ENCODE data around the gene ATP6V1E1.
"Not testable (repeated sequence)": the region's sequence is repeated elsewhere in the genome, so short reads cannot be mapped to it uniquely, and the experiment has no call there.

Gene ATP6V1E1

DNA sequence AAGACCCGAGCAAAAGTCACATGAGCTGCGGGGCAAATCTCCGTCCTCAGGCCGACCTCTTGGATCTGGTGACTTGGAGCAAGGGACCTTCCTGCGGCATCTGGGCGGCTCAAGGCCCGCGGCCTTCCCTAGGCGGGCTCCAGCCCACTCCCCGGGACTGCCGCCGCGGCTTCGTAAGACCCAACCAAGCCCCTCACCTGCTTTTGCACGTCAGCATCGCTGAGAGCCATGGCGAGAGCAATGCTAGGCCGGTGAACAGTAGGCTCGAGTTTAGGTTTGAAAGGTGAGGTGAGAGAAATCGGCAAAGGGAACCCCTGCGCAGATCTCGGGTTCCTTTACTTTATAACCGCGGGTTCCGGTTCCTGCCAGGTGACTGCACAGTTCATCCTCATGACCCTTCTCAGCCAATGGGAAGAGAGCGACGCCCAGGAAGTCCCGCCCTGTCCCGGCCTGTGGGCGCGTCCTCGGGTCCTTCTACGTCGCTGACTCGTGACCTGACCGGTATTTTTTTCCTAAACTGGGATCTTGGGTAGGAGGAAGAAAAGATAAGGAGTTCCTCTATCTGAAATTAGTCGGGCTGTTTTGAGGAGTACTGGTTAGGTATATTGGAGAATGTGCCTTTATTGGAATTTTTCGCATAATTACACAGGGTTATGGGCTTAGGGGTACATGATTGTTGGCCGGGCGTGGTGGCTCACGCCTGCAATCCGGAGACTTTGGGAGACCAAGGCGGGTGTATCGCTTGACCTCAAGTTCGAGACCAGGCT, at the start of gene ATP6V1E1:
Gene ATP6V1E1 (minus strand): TSS at position 344 of the 767 bp plus-strand sequence. CDS start 114 bp downstream, at position 230.
- peak; percentile 99 for FAIRE-seq

DNA sequence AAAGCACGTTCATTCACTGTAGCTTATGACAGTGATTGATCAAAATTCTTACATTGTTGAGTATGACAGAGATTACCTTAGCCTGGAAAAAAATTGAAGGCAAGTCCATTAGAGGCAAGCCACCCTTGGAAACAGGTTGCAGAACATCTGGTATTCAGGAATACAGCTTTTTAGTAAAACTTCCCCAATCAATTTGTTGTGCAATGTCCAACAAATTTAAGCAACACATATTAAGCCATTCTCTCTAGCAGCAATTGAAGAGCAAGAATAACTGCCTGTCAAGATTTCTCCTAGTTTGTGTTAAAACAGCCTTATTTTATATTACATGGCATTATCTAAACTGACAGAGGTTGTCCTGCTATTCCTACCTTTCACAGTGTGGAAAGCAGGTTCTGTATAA, 47.0 kb upstream of the ATP6V1E1 start:
- FAIRE-seq = no peak

- no peak for FAIRE-seq
These were observed 45.6 kb upstream of the ATP6V1E1 start for GRCh38 chr22:17674152-17674551.

DNA sequence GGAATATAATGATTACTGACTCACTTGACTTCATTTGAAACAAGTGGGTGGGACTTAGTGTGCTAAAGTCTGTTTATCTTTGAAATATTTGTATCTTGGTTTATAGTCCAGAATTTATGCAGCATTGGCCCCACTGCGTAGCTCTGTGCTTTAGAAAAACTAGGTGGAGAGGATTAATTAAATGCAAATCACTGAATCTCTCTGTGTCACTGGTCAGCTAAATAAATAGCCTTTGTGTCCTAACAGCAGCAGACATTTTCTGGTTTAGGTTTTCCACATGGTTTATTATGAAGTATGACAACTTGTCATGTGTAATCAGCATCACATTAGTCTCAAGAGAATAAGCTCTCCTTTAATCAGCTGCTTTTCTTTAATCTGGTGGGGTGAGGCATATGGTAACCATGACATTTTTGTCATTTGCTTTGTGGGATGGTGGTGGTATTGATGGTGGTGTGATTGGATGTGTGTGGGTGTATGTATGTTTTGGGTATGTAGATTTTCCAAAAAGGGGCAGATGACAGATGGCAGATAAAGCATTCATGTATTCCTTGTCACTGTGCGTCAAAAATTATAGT, 44.0 kb upstream of the ATP6V1E1 start:
- FAIRE-seq = no peak

DNA sequence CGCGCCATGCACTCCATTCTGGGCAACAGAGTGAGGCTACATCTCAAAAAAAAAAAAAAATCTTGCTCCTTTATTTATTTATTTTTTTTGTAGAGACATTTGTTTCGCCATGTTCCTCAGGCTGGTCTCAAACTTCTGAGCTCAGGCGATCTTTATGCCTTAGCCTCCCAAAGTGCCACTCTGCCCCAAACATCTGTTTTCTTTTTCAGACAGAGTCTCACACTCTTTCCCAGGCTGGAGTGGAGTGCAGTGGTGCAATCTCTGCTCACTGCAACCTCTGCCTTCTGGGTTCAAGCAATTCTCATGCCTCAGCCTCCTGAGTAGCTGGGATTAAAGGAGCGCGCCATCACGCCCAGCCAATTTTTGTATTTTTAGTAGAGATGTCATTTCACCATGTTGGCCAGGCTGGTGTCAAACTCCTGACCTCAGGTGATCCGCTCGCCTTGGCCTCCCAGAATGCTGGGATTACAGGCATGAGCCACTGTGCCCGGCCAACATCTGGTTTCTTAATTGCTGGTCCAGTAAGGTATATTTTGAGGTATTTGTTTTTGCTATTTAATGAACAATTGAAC, 43.1 kb upstream of the ATP6V1E1 start:
- not testable (repeated sequence) for FAIRE-seq

- FAIRE-seq = no peak
These were observed 37.3 kb upstream of the ATP6V1E1 start for GRCh38 chr22:17665854-17666253.

DNA sequence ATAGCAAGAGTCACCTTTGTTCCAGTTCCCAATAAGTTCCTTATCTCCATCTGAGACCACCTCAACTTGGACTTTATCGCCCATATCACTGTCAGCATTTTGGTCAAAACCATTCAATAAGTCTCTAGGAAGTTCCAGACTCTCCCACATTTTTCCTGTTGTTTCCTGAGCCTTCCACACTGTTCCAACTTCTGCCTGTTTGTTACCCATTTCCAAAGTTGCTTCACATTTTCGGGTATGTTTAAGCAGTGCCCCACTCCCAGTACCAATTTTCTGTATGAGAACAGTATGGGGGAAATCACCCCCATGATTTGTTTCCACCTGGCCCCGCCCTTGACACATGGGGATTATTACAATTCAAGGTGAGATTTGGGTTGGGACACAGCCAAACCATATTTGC, 36.7 kb upstream of the ATP6V1E1 start:
- no peak for FAIRE-seq

- no peak for FAIRE-seq
These were observed 36.0 kb upstream of the ATP6V1E1 start for GRCh38 chr22:17664414-17665055.

DNA sequence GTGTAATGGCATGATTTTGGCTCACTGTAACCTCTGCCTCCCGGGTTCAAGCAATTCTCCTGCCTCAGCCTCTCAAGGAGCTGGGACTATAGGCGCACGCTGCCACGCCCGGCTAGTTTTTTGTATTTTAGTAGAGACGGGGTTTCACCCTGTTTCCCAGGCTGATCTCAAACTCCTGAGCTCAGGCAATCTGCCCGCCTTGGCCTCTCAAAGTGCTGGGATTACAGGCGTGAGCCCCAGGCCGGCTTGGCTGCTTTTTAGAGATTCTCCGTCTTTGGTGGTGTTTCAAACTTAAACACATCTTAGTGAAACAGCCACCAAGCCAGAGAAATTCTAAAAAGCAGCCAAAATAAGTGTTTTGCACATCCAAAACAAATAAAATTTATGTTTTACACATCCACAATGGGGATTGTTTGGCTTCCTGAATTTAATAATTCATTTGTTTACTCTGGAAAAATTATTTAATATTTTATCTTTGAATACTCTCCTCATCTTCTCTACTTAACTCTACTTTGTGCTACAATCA, 28.4 kb upstream of the ATP6V1E1 start:
- FAIRE-seq = no peak

DNA sequence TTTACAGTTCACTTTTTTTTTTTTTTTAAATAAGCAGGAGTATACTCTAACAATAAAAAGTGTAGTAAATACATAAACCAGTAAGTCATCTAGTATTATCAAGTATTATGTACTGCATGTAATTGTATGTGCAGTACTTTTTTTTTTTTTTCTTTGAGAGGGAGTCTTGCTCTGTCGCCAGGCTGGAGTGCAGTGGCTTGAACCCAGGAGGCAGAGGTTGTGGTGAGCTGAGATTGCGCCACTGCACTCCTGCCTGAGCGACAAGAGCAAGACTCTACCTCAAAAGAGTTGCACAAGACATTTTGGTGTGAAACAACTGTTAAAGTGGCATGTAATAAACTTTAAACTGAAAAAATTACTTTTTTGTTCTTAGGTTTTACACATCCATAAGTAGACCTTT, 26.7 kb upstream of the ATP6V1E1 start:
- no peak for FAIRE-seq

DNA sequence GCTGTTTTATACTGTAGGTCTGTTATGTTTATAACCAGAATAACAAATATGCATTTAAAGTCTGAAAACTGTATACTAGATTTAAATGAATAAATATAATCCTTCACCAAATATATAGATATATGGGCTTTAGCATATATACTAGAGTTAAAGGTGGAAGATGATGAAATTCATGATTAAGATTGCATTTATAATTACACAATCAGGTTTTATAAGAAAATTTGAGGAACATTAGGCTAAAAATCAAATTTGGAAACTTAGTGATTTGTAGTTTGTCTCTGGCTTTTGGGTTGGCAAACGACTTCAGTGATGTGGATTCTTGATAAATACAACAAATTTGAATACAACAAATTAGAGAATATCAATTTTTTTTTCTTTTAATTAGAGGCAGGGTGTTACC, 20.0 kb upstream of the ATP6V1E1 start:
- no peak for FAIRE-seq

DNA sequence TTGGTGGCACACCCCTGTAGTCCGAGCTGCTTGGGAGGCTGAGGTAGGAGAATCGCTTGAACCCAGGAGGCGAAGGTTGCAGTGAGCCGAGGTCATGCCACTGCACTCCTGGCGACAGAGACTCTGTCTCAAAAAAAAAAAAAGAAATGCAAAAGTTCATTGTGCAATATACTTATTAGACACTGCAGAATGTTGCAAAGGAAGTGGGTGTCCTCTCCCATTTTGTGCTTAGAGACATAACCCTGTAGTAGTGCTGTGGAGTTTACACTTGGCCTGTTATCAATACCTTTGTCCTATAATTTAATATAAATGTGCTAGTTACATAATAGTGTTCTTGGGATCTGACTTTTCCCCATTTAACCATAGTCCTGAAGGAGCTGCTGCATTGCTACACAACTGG, 19.4 kb upstream of the ATP6V1E1 start:
- no peak for FAIRE-seq

DNA sequence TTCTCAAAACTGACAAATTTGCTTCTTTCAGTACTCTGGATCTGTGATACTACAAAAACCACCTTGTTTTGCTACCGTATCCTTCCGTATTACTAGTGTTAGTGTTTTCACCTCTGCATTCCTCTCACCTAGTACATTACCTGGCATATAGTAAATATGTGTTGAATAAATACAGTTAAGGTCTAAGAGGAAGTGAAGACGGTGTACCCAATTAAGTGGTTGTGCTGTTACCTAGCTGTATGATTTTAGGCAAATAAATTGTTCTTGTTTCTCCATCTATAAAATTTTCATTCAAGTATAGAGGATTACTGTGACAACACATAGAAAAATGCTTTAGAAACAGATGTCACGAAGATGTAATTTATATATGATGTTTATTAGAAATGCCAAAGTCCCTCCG, 18.9 kb upstream of the ATP6V1E1 start:
- no peak for FAIRE-seq

GRCh38 chr22:17642357-17642756, 13.8 kb upstream of the ATP6V1E1 start:
- not testable (repeated sequence) for FAIRE-seq

GRCh38 chr22:17641269-17641668, 12.7 kb upstream of the ATP6V1E1 start:
- FAIRE-seq = no peak

DNA sequence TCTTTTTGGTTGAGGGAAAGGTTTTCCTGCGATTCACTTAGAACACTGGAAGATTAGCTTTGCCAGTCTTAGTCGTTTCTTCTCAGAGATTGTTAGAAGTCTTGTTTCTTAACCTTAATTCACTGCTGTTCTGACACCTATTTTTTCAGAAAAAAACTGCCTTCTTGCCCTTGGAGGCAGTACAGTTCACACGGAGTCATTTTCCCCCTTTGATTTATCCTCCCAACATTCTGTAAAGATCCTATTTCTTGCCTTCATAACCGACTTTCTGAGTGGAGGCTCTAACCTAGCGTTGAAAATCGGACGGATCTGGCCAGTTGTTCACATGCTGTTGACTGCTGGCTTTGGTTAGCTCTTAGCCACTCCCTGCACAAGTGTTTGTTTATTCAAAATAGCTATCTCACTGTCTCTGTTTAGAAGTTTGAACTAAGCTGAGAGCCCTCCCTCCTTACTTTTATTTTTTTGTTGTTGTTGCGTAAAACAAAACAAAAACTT, 10.7 kb upstream of the ATP6V1E1 start:
- no peak for FAIRE-seq

DNA sequence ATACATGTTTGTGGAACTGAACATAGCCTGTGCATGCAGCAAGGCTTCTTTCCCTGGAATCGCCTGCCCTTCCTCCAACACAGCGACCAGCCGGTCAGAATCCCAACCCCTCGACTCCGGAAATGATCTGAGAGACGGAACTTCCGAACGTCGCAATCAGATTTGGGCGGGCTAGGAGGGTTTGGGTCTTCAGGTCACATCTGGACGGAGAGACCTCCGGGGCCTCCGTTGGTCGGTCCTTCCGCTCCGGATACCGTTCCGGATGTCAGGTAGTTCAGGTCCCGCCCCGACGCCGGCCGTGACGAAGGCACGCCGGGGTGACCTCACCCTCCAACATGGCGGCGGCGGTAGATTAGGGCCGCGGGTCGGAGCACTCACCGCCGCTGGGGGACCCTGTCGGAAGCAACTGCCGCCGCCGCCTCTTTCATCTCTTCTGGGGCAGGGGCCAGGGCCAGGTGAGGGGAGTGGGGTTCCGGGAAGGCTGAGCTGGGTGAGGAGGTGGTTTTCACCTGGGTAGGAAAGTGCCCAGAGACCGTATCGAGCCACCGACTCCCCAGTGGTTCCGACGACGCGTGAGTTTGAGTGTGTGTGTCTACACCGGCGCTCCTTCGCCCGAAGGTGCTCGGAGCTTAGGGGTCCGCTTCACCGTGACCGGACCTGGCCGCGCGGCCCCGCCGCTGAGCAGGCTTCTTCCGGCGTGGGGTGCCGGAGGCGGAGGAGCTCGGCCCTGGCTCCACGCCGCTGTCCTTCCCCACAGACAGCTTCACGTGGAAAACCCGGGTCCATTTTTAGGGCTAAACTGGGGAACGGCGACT, 10.1 kb upstream of the ATP6V1E1 start, which contains the start of gene BCL2L13:
Gene BCL2L13 (plus strand): TSS at position 326 of the 815 bp plus-strand sequence. CDS start 16,955 bp downstream, outside the sequence.
- peak; percentile 76 for FAIRE-seq

DNA sequence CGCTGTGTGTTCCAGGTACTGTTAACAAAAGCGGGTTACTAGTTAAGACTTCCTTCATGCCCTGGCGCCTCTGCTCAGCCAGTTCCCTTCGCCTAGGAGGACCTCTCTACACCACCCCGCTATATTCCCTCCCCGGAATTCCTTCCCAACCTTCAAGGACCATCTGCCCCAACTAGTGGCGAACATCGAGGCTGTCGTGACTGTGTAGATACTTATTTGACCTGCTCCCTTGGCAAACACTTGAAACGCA, 9.6 kb upstream of the ATP6V1E1 start:
- FAIRE-seq = no peak

DNA sequence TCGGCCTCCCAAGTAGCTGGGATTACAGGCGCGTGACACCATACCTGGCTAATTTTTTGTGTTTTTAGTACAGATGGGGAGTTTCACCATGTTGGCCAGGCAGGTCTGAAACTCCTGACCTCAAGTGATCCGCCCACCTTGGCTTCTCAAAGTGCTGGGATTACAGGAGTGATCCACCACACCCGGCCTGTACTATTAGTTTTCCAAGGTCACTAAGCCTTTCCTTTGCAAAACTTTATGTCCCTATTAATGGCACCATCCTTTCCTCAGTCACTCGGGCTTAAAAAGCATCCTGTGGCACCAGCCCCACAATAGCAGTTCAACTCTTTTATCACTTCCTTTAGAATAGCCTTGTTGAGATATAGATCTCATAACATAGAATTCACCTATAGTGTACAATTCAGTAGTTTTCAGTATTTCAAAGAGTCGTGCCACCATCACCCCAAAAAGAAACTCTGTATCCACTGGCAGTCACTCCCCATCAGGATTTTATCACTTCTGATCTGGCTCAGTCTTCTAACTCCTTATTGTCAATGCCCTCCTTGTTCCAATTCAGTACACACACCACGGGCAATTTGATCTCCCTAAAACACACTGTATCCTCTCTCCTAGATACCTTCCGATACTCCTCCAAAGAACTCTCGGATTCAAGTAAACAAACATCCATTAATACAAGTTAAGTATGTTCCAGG, 9.1 kb upstream of the ATP6V1E1 start:
- FAIRE-seq = no peak

GRCh38 chr22:17636850-17637249, 8.3 kb upstream of the ATP6V1E1 start:
- FAIRE-seq = not testable (repeated sequence)

GRCh38 chr22:17634696-17635095, 6.1 kb upstream of the ATP6V1E1 start:
- no peak for FAIRE-seq

DNA sequence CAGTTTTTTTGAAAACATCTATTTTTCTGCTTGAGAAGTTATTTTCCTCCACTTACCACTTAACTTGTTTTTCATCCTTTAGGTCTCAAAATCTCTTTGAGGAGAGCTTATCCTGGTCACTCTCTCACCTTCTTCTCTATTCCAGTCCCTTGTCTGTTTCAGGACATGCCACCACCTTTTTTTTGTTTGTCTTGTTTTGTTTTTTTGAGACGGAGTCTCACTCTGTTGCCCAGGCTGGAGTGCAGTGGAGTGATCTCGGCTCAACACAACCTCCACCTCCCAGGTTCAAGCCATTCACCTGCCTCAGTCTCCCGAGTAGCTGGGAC, 5.4 kb upstream of the ATP6V1E1 start:
- FAIRE-seq = no peak
